ENCODE measurements around the gene EYA2. TPM values are rescaled to one million over a fixed set of nuclear protein-coding genes. Genes with fewer than 3 reads are reported as not detected.

EYA2 gene
- total and polyA plus RNA-seq, 2 donors from 2014 or later, result 2.6 to 7.9 TPM

DNA sequence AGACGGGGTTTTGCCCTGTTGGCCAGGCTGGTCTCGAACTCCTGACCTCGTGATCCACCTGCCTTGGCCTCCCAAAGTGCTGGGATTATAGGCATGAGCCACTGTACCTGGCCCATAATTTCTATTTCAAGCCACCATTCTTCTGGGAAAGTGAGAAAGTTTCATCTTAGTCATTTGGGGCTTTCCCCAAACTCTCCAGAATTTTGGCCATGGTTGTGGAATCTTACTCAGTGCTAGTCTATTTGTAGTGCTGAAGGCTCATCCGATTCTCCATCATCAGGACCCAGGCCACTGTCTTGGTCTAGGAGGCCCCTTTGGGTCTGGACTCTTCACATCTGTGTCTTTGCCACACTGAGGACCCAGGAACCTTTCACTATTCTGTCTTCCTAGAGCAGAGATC, 164.9 kb downstream of the EYA2 start:
- H3K36me3 ChIP-seq (ENCODE audit: control insufficient read depth in 2 of 3, insufficient read depth in 3 of 3, low read length in 3 of 3), result no peaks in the 10 kb centered on the region
- no peak overlapping the region for H3K9ac ChIP-seq (ENCODE audit: low read length in 3 of 3)
- H3K27me3 ChIP-seq (ENCODE audit: control insufficient read depth, insufficient read depth, low read length), result no peaks in the 10 kb centered on the region
- no peak overlapping the region for H3K27ac ChIP-seq (ENCODE audit: low read depth in 2 of 2, low read length in 2 of 2)
- no peaks in the 10 kb centered on the region for H3K9me3 ChIP-seq (ENCODE audit: control insufficient read depth in 2 of 3, insufficient read depth in 1 of 3, low read length in 3 of 3)
- H3K4me1 ChIP-seq (ENCODE audit: control insufficient read depth in 2 of 3, insufficient read depth in 2 of 3, low read depth in 1 of 3, low read length in 3 of 3), result no peaks in the 10 kb centered on the region
- FAIRE-seq (no peak), DNase-seq (no peak)
- TF ChIP-seq, protein P1, sequence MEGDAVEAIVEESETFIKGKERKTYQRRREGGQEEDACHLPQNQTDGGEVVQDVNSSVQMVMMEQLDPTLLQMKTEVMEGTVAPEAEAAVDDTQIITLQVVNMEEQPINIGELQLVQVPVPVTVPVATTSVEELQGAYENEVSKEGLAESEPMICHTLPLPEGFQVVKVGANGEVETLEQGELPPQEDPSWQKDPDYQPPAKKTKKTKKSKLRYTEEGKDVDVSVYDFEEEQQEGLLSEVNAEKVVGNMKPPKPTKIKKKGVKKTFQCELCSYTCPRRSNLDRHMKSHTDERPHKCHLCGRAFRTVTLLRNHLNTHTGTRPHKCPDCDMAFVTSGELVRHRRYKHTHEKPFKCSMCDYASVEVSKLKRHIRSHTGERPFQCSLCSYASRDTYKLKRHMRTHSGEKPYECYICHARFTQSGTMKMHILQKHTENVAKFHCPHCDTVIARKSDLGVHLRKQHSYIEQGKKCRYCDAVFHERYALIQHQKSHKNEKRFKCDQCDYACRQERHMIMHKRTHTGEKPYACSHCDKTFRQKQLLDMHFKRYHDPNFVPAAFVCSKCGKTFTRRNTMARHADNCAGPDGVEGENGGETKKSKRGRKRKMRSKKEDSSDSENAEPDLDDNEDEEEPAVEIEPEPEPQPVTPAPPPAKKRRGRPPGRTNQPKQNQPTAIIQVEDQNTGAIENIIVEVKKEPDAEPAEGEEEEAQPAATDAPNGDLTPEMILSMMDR (IDR thresholded peaks at IDR 0.05; ENCODE audit: borderline replicate concordance, extremely low read depth, insufficient read depth), result no peak
- intact Hi-C loops (cut with DNase I), result no loop called here
- no peak overlapping the region for H3K4me3 ChIP-seq (ENCODE audit: low read length in 3 of 3)

DNA sequence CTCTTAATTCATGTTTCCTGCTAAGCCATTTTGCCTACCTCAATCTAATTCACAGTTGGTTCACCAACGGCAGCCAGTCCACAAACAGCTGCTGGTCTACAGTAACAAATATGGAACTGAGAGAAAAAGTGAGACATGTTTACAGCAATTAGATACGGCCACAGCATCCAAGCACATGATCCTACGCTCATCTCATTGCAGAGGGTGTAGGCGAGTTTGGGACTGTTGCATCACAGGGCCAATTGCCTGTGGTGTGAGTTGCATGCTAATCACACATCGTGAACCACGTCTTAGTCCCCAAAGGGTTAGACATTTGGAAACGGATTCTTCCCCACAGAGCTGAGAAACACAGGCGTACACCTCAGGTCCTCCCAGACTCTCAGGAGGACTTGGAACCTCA, 166.9 kb downstream of the EYA2 start:
- no peaks in the 10 kb centered on the region for H3K27me3 ChIP-seq (ENCODE audit: control insufficient read depth, insufficient read depth, low read length)
- H3K36me3 ChIP-seq (ENCODE audit: control insufficient read depth in 2 of 3, insufficient read depth in 3 of 3, low read length in 3 of 3), result no peaks in the 10 kb centered on the region
- H3K9ac ChIP-seq (ENCODE audit: low read length in 3 of 3), result no peak overlapping the region
- TF ChIP-seq, protein P1 (IDR thresholded peaks at IDR 0.05; ENCODE audit: borderline replicate concordance, extremely low read depth, insufficient read depth), result no peak
- intact Hi-C loops (cut with DNase I), result no loop called here
- H3K27ac ChIP-seq (ENCODE audit: low read depth in 2 of 2, low read length in 2 of 2), result no peak overlapping the region
- DNase-seq (no peak), FAIRE-seq (no peak)
- no peaks in the 10 kb centered on the region for H3K9me3 ChIP-seq (ENCODE audit: control insufficient read depth in 2 of 3, insufficient read depth in 1 of 3, low read length in 3 of 3)
- H3K4me1 ChIP-seq (ENCODE audit: control insufficient read depth in 2 of 3, insufficient read depth in 2 of 3, low read depth in 1 of 3, low read length in 3 of 3), result no peaks in the 10 kb centered on the region
- no peak overlapping the region for H3K4me3 ChIP-seq (ENCODE audit: low read length in 3 of 3)

DNA sequence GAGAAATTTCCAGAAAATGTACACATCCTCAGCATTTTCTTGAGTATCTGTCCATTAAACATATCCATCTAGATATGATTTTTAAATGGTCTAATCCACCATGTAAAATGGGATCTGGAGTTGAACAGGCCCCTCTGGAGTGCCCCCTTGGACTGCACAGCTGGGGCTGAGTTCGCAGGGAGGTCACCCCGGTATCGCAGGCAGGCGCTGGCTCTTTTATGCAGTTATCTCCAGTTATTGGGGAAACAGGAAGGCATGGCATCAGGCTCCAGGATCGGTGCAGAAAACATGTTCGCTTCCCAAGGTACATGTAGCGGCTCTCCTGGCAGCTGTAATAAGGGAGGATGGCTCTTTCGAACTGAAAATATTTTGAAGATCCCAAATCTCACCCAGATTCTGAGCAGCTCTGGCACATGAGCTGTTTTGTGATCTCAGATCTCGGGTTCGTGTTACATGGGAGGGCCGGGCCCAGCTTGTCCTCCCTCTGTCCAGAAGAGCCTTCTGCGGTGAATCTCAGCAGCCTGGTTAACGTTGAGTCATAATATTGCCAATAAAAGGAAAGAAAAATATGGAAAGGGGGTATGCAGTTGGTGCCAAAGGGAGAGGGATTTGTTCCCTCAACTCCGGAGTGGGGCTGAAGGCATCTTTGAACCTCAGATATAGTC, 167.7 kb downstream of the EYA2 start:
- H3K27ac ChIP-seq (ENCODE audit: low read depth in 2 of 2, low read length in 2 of 2), result no peak overlapping the region

More for the DNA sequence above, 167.7 kb downstream of the EYA2 start:
- no peak overlapping the region for H3K4me3 ChIP-seq (ENCODE audit: low read length in 3 of 3)
- peak in 1 of 5 donors; percentile 25 for DNase-seq
- H3K9ac ChIP-seq (ENCODE audit: low read length in 3 of 3), result no peak overlapping the region
- intact Hi-C loops (cut with DNase I), result no loop called here
- no peaks in the 10 kb centered on the region for H3K4me1 ChIP-seq (ENCODE audit: control insufficient read depth in 2 of 3, insufficient read depth in 2 of 3, low read depth in 1 of 3, low read length in 3 of 3)
- H3K27me3 ChIP-seq (ENCODE audit: control insufficient read depth, insufficient read depth, low read length), result no peaks in the 10 kb centered on the region
- TF ChIP-seq, protein P1 (IDR thresholded peaks at IDR 0.05; ENCODE audit: borderline replicate concordance, extremely low read depth, insufficient read depth), result no peak
- no peak for FAIRE-seq
- H3K9me3 ChIP-seq (ENCODE audit: control insufficient read depth in 2 of 3, insufficient read depth in 1 of 3, low read length in 3 of 3), result peaks cover 0 to 4% (median 0%) of the 10 kb centered on the region in 3 donors
- no peaks in the 10 kb centered on the region for H3K36me3 ChIP-seq (ENCODE audit: control insufficient read depth in 2 of 3, insufficient read depth in 3 of 3, low read length in 3 of 3)

Data from kidney (tissue), 14 donors.